Ishikawa (cell line): ENCODE results near the gene PLEKHN1.

ENCODE experiments used
- REST ChIP-seq: IDR thresholded peaks from 2 replicates; pipeline ENCODE4 v1.6.1; 2012; ENCODE audit warnings: low read depth, mild to moderate bottlenecking
- TAF1 ChIP-seq: IDR thresholded peaks from 2 replicates; pipeline ENCODE4 v1.6.1; 2012; ENCODE audit warnings: low read depth, mild to moderate bottlenecking
- YY1 ChIP-seq: IDR thresholded peaks from 2 replicates; pipeline ENCODE4 v1.6.1; 2012; ENCODE audit warnings: low read depth

- no peak for TF ChIP-seq TAF1
- no peak for TF ChIP-seq YY1
- TF ChIP-seq REST = no peak; the same call in 1 of the 2 replicates
Observed at GRCh38 chr1:924656-925560, 41.4 kb upstream of the PLEKHN1 start.
